ENCODE data around the gene AGBL1. TPM values are rescaled to one million over a fixed set of nuclear protein-coding genes. Genes with fewer than 3 reads are reported as not detected.

AGBL1 gene
- total RNA-seq, 4 donors from 2014 or later = 0.40 TPM; not detected in 3

- Histone ChIP-seq H3K4me1 (no peaks in the 10 kb centered on the region), H3K9me3 (no peaks in the 10 kb centered on the region), H3K36me3 (no peaks in the 10 kb centered on the region), H3K4me3 (no peak overlapping the region), H3K27me3 (no peaks in the 10 kb centered on the region), H3K27ac (no peak overlapping the region)
- DNase-seq = no peak
- no peak for TF ChIP-seq POLR2A (IDR thresholded peaks at IDR 0.05)
- TF ChIP-seq CTCF (IDR thresholded peaks at IDR 0.05) = no peak
Observed at GRCh38 chr15:86538141-86538540, 458.5 kb downstream of the AGBL1 start.

GRCh38 chr15:86540840-86541467 lies 461.3 kb downstream of the AGBL1 start:
- no peak overlapping the region for H3K4me3 ChIP-seq
- TF ChIP-seq CTCF (IDR thresholded peaks at IDR 0.05) (no peak), POLR2A (IDR thresholded peaks at IDR 0.05) (no peak)
- no peaks in the 10 kb centered on the region for H3K9me3 ChIP-seq
- no peaks in the 10 kb centered on the region for H3K36me3 ChIP-seq
- H3K27ac ChIP-seq = no peak overlapping the region
- H3K4me1 ChIP-seq = no peaks in the 10 kb centered on the region
- DNase-seq = no peak
- no peaks in the 10 kb centered on the region for H3K27me3 ChIP-seq

GRCh38 chr15:86541540-86541939 lies 461.9 kb downstream of the AGBL1 start:
- H3K36me3 ChIP-seq = no peaks in the 10 kb centered on the region
- H3K27me3 ChIP-seq = no peaks in the 10 kb centered on the region
- H3K9me3 ChIP-seq = no peaks in the 10 kb centered on the region
- no peak overlapping the region for H3K4me3 ChIP-seq
- DNase-seq = no peak
- H3K4me1 ChIP-seq = no peaks in the 10 kb centered on the region
- TF ChIP-seq POLR2A (IDR thresholded peaks at IDR 0.05) (no peak), CTCF (IDR thresholded peaks at IDR 0.05) (no peak)
- no peak overlapping the region for H3K27ac ChIP-seq

GRCh38 chr15:86550075-86550474 lies 470.4 kb downstream of the AGBL1 start:
- Histone ChIP-seq H3K36me3 (no peaks in the 10 kb centered on the region), H3K27ac (no peak overlapping the region), H3K9me3 (no peaks in the 10 kb centered on the region), H3K4me1 (no peaks in the 10 kb centered on the region), H3K4me3 (no peak overlapping the region), H3K27me3 (no peaks in the 10 kb centered on the region)
- no peak for DNase-seq
- TF ChIP-seq CTCF (IDR thresholded peaks at IDR 0.05) = no peak
- TF ChIP-seq POLR2A (IDR thresholded peaks at IDR 0.05) = no peak

GRCh38 chr15:86553108-86553507 lies 473.4 kb downstream of the AGBL1 start:
- no peak overlapping the region for H3K4me3 ChIP-seq
- H3K4me1 ChIP-seq = no peaks in the 10 kb centered on the region
- no peaks in the 10 kb centered on the region for H3K36me3 ChIP-seq
- H3K27ac ChIP-seq = no peak overlapping the region
- TF ChIP-seq CTCF (IDR thresholded peaks at IDR 0.05) (no peak), POLR2A (IDR thresholded peaks at IDR 0.05) (no peak)
- no peaks in the 10 kb centered on the region for H3K27me3 ChIP-seq
- H3K9me3 ChIP-seq = no peaks in the 10 kb centered on the region
- no peak for DNase-seq

GRCh38 chr15:86555098-86555497 lies 475.4 kb downstream of the AGBL1 start:
- Histone ChIP-seq H3K4me1 (no peaks in the 10 kb centered on the region), H3K36me3 (no peaks in the 10 kb centered on the region), H3K9me3 (no peaks in the 10 kb centered on the region), H3K4me3 (no peak overlapping the region), H3K27ac (no peak overlapping the region), H3K27me3 (no peaks in the 10 kb centered on the region)
- no peak for TF ChIP-seq CTCF (IDR thresholded peaks at IDR 0.05)
- no peak for TF ChIP-seq POLR2A (IDR thresholded peaks at IDR 0.05)
- no peak for DNase-seq

All from Peyer's patch (tissue), 4 donors.